Skin epidermis (tissue), 12 donors: ENCODE data around the gene PTPRE.

Experiments used
- H3K27ac ChIP-seq, 21 experiments: fragments of 200-600 bp; sonication (generic) in 11 of 21; one replicate each; pipeline ENCODE4 v1.5.0; 2020; ENCODE audit warnings: mild to moderate bottlenecking in 3 of 21, inconsistent platforms in 2 of 21, moderate library complexity in 2 of 21
- H3K4me3 ChIP-seq, 7 experiments: fragments of 200-600 bp; sonication (generic) in 2 of 7; one replicate each; pipeline ENCODE4 v1.5.0; 2020; ENCODE audit warnings: inconsistent platforms in 2 of 7, mild to moderate bottlenecking in 2 of 7, moderate library complexity in 1 of 7

Gene PTPRE

DNA sequence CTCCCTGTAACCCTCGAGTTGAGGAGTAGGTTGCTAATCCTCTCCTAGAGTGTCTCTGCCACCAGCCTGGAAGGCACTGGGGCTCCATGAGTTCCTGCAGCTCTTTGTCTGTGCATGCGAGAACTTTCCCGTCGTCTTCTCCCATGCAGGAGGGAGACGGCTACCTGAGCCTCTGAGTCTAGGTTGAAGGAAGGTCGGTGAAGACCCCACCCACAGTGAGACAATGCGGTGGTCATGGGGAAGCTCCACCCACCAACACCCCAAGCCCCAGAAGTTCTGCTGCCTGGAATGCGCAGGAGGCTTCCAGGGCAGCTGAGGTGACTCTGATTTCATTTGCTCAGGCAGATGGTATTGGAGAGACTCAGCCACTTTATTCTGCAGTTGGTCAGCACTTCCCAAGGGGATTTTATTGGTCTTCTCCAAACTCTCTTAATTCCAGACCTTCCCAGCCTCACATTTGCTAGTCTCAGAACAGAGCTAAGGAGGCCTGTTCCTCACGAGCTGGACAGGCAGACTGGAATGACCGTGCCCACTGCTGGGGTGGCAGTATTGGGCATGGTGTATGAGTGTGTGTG, 36.5 kb downstream of the PTPRE start:
- H3K4me3 ChIP-seq = no peak overlapping the region
- H3K27ac ChIP-seq = peak overlapping the region in 3 of 21 experiments; percentile 7 to 40 (median 31)

- Histone ChIP-seq H3K27ac (no peak overlapping the region), H3K4me3 (no peak overlapping the region)
Observed at GRCh38 chr10:127944256-127944655, 37.4 kb downstream of the PTPRE start.

GRCh38 chr10:127945341-127945758, 38.4 kb downstream of the PTPRE start:
- Histone ChIP-seq H3K4me3 (no peak overlapping the region), H3K27ac (peak overlapping the region in 5 of 21 experiments; percentile 21 to 68 (median 34))

- H3K27ac ChIP-seq = peak overlapping the region in 3 of 21 experiments; percentile 25 to 67 (median 53)
- H3K4me3 ChIP-seq = no peak overlapping the region
Observed at GRCh38 chr10:127945948-127946711, 39.2 kb downstream of the PTPRE start.

- Histone ChIP-seq H3K4me3 (no peak overlapping the region), H3K27ac (peak overlapping the region in 1 of 21 experiments; percentile 35)
Observed at GRCh38 chr10:127947211-127947610, 40.3 kb downstream of the PTPRE start.

GRCh38 chr10:127948791-127949190, 41.9 kb downstream of the PTPRE start:
- peak overlapping the region in 2 of 21 experiments; percentile 22 to 35 for H3K27ac ChIP-seq
- H3K4me3 ChIP-seq = no peak overlapping the region

- Histone ChIP-seq H3K27ac (peak overlapping the region in 1 of 21 experiments; percentile 22), H3K4me3 (no peak overlapping the region)
Observed at GRCh38 chr10:127949831-127950230, 42.9 kb downstream of the PTPRE start.

- Histone ChIP-seq H3K27ac (no peak overlapping the region), H3K4me3 (no peak overlapping the region)
Observed at GRCh38 chr10:127951861-127952574, 45.1 kb downstream of the PTPRE start.

GRCh38 chr10:127952575-127952869, 45.6 kb downstream of the PTPRE start:
- no peak overlapping the region for H3K27ac ChIP-seq
- H3K4me3 ChIP-seq = no peak overlapping the region

DNA sequence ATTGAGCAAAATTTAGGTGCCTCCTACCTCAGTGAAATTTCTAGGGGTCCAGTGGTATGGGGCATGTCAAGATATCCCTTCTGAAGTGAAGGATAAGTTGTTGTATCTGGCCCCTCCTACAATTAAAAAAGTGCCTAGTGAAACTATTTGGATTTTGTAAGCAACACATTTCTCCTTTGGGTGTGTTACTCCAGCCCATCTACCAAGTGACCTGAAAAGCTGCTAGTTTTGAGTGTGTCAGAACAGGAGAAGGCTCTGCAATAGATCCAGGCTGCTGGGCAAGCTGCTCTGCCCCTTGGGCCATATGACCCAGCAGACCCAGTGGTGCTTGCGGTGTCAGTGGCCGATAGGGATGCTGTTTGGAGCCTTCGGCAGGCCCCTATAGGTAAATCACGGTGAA, 46.0 kb downstream of the PTPRE start:
- Histone ChIP-seq H3K4me3 (no peak overlapping the region), H3K27ac (no peak overlapping the region)

GRCh38 chr10:127953876-127954275, 47.0 kb downstream of the PTPRE start:
- no peak overlapping the region for H3K27ac ChIP-seq
- H3K4me3 ChIP-seq = no peak overlapping the region

- no peak overlapping the region for H3K27ac ChIP-seq
- no peak overlapping the region for H3K4me3 ChIP-seq
Observed at GRCh38 chr10:127959428-127959827, 52.5 kb downstream of the PTPRE start.

- no peak overlapping the region for H3K27ac ChIP-seq
- H3K4me3 ChIP-seq = no peak overlapping the region
Observed at GRCh38 chr10:127961071-127961470, 54.2 kb downstream of the PTPRE start.

DNA sequence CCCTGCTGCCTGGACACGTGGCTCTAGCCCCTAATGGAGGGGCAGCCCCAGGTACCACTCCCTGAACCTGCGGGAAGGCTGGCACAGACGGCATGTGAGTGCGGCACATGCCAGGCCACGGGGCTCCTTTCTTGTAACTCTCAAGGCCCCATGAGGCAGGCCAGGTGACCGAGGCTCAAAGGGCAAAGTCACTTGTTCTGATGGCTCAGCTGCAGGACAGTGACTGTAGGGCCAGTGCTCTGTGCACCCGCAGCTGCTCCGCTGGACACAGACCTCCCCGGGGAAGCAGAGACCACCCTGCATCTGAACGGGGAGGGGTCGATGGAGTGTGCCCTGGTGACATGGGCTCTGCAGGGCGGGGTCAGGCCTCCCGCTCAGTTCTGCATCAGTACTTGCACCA, 55.3 kb downstream of the PTPRE start:
- Histone ChIP-seq H3K4me3 (no peak overlapping the region), H3K27ac (no peak overlapping the region)

DNA sequence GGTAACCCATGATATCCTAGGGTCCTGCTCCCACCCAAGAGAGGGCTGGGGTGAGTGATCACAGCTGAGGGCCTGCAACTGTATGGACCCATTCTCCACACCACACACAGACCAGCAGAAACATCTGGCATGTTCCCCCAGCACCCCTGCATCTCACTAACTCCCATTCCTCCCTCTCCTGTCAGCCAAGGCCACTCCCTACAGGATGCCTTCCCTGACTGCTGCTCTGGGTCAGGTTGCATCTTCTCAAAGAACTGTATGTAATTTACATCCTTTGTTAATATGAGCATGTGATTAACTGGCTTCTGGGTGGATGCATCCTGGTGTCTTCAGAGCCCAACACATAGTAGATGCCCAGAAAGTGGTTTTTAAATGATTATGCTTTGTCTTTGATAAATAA, 56.2 kb downstream of the PTPRE start:
- Histone ChIP-seq H3K27ac (no peak overlapping the region), H3K4me3 (no peak overlapping the region)

DNA sequence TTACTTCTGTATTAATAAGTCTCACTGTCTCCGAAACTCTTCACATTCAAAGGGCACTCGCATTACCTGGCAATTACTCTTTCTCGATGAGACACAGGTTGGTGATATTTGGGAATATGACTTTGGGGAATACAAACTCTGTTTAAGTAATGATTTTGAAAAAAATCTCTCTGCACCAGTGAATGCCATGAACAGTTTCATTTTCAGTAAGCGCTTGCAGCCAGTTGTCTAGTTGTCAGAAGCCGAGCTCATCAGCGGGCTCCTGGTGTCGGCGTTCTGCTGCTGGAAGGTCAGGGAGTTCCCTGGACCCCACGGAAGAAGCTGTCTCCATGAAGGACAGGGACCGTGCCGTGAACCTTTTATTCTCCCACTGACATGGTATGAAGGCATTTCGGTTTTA, 57.7 kb downstream of the PTPRE start:
- H3K4me3 ChIP-seq = no peak overlapping the region
- no peak overlapping the region for H3K27ac ChIP-seq

DNA sequence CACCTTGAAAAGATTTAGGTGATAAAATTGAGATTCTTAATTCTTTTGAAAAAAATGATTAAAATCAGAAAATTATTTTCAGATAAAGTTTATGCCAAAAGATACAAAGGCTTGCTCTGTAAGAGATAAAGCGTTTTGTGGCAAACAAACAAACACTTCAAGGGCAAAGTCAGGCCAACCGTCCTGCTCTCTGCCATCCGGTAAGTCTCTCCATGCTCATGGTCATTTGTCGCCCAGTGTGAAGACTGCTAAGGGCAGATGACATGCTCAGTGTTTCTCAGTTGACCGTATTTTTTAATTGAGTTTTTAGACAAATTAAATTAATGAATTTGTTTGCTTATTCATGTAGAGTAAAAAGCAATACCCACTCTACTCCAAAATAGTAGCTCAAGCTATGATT, 60.0 kb downstream of the PTPRE start:
- H3K27ac ChIP-seq = no peak overlapping the region
- H3K4me3 ChIP-seq = no peak overlapping the region

DNA sequence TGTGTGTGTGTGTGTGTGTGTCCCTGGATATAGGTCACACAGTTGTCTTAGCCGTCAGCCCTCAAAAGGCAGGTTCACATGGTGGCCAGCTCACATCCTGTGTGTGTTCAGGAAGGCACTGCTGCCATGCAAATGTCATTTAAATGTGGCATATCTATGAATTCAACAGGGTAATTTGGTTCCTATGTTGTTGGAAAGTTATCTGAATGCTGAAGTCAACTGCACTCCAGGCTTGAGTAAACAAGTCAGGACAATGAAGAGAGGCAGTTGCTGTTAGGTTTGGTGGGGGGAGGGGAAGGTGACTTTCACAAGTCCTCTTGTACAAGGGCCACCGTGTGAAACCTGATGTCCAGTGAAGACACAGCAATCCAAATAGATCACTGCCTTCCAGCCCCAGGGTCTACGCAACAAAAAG, 61.1 kb downstream of the PTPRE start:
- Histone ChIP-seq H3K27ac (peak overlapping the region in 1 of 21 experiments; percentile 60), H3K4me3 (no peak overlapping the region)

GRCh38 chr10:127968659-127969058, 61.8 kb downstream of the PTPRE start:
- Histone ChIP-seq H3K4me3 (no peak overlapping the region), H3K27ac (no peak overlapping the region)

GRCh38 chr10:127971101-127971946, 64.4 kb downstream of the PTPRE start:
- Histone ChIP-seq H3K4me3 (no peak overlapping the region), H3K27ac (no peak overlapping the region)
